Stimulated activated CD8-positive, alpha-beta memory T cell treated with anti-CD3 and anti-CD28 coated beads, Interleukin-12 subunit alpha, Interleukin-12 subunit beta, amount 100 ng/mL, for 24 hours (primary cell): ENCODE measurements around the gene TXN2.
"Not testable (repeated sequence)": the region's sequence is repeated elsewhere in the genome, so short reads cannot be mapped to it uniquely, and the experiment has no call there.

Experiments used
- DNase-seq: peaks from one replicate; pipeline ENCODE4 v3.0.0-alpha.2; 2020; ENCODE audit errors: extremely low read depth

Gene TXN2

DNA sequence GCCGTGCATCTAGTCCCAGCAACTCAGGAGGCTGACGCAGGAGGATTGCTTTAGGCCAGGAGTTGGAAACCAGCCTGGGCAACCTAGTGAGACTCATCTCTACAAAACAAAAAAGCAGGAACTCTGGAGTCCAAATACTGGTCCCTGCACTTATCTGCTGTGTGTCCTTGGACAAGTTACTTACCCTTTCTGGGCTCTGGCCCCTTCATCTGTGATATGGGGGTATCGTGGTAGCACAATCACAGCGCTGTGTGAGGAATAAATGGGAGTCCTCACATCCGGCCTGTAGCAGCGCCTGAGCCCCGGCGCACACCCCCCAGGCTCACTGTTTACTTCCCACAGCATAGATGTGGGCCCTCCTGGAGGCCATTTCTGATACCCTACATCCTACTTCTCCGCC is 49.5 kb downstream of the TXN2 start:
- no peak for DNase-seq

- DNase-seq, result no peak
Observed at GRCh38 chr22:36430863-36431262, 50.6 kb downstream of the TXN2 start.

DNA sequence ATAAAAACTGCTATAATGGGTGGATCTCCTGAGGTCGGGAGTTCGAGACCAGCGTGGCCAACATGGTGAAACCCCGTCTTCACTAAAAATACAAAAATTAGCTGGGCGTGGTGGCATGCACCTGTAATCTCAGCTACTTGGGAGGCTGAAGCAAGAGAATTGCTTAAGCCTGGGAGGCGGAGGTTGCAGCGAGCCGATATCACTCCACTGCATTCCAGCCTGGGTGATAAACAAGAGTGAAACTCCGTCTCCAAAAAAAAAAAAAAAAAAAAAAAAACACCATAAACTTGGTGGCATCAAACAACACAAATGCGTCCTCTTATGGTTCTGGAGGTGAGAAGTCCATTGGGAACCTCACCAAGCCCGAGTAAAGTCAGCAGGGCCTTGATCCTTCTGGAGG is 53.5 kb downstream of the TXN2 start:
- not testable (repeated sequence) for DNase-seq

GRCh38 chr22:36425977-36426523 is 55.4 kb downstream of the TXN2 start:
- DNase-seq, result no peak

- no peak for DNase-seq
Observed at GRCh38 chr22:36424901-36425579, 56.4 kb downstream of the TXN2 start.

DNA sequence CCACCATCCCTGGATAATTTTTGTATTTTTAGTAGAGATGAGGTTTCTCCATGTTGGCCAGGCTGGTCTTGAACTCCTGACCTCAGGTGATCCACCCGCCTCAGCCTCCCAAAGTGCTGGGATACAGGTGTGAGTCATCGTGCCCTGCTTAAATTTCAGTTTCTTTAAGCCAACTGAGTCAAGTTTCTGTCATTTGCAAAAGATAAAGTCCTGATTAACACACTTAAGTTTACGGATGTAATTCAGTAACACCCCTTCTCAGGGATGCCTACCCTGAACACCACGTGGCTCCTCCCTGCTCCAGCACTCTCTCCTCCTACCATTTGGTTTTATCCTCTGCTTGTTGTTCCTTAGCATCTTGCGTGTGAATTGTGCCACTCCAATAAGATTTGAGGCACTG is 57.0 kb downstream of the TXN2 start:
- DNase-seq, result not testable (repeated sequence)

DNA sequence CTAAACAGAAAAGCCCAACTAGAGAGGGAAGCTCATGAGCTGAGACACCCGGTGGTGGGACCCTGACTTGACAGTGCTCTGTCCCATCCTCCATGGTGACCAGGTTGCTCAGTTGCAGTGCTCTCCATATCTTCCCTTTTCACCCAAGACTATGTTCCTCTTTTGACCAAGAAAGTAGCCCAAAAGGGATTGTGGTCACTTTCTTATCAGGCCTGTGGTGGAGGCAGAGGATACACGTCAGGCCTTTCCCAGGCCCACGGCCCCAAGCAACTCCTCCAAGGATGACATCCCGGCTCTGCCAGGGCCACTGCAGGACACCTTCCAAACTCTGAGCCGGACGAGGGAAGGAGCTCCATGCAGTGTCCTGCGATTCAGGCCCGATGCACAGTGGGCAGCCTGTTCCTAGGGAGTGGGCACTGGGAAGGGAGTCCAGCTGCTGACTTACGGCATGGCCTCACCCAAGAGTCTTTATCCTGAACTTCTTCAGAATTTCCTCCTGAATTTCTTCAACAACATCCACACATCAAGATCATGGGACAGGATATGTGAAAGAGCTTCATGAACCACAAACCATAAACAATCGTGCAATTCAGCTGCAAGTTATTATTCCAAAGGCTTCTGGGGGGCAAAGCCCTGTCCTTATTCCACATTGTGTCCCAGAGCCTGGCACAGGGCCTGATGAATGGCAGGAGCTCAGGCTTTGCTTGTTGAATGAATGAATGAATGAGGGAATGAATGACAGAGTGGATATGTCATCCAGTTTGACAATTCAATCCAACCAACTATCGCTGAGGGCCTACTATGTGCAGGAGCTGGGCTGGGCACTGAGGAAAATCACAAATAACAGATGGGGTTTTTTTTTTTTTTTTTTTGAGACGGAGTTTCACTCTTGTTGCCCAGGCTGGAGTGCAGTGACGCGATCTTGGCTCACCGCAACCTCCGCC is 57.7 kb downstream of the TXN2 start:
- no peak for DNase-seq

- DNase-seq, result no peak
Observed at GRCh38 chr22:36422287-36423014, 59.0 kb downstream of the TXN2 start.

- DNase-seq, result no peak
Observed at GRCh38 chr22:36419912-36420882, 61.2 kb downstream of the TXN2 start.

DNA sequence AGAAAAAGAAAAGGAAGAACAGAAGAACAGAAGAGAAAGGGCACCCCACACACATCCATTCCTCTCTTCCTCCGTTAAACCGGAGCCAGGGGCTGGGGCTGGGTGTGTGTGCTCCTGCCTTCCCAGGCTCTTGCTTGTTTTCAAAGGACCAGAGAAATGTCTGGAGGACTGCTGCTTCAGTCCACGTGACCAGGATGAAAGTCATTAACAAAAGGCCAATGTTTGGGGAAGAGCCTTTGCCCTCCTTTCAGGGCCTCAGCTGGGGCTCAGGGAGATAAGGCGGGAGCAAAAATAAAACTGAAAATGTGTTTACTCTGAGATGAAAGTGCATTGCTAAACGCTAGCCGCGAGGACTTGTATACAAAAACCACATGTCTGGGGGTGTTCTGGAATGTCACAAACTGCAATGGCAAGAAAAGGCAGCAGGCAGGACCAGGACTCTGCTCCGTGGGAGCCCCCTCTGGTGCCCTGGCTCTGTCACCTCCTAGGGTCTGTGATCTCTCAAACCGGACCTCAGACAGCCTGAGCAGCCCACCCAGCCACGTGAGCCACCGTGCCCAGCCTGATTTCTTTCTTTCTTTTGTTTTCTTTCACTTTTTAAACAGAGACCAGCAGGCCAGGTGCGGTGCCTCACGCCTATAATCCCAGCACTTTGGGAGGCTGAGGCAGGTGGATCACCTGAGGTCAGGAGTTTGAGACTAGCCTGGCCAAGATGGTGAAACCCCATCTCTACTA is 62.1 kb downstream of the TXN2 start:
- DNase-seq, result no peak

- no peak for DNase-seq
Observed at GRCh38 chr22:36417281-36417686, 64.2 kb downstream of the TXN2 start.
